ENCODE results near the gene HSF4.

DNA sequence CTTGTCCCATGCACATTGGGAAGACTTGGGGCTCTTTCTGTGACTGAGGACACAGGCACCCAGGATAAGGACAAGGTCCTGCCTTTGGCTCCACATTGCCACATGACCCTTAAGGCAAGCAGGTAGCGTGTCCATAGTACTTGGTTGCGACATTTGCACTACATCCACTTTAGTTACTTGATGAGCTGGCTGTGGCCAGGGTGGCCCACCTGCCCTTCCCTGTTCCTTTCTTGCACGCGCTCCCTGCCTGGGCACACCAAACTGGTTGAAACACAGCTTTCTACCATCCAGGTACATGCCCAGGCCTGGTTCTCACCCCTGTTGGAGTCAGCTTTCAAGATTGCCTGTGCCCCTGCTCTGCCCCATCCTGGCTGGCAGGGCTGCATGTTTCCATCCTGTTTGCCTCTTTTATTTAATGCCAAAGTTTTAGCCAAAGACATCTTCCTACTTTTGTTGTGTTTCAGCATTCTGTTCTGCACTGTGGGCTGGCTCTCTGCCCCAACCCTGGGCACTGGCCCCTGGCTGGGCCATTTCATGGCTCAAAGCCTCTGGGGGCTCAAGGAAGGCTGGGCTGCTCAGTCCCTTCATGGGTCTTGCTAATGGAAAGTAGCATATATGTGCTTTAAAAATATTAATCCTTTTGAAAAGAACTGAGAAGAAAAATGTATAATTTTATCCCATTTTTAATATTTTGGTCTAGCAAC lies 17.0 kb upstream of the HSF4 start:
- TF ChIP-seq, protein P1, sequence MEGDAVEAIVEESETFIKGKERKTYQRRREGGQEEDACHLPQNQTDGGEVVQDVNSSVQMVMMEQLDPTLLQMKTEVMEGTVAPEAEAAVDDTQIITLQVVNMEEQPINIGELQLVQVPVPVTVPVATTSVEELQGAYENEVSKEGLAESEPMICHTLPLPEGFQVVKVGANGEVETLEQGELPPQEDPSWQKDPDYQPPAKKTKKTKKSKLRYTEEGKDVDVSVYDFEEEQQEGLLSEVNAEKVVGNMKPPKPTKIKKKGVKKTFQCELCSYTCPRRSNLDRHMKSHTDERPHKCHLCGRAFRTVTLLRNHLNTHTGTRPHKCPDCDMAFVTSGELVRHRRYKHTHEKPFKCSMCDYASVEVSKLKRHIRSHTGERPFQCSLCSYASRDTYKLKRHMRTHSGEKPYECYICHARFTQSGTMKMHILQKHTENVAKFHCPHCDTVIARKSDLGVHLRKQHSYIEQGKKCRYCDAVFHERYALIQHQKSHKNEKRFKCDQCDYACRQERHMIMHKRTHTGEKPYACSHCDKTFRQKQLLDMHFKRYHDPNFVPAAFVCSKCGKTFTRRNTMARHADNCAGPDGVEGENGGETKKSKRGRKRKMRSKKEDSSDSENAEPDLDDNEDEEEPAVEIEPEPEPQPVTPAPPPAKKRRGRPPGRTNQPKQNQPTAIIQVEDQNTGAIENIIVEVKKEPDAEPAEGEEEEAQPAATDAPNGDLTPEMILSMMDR (IDR thresholded peaks at IDR 0.05) = no peak
- no peak for TF ChIP-seq POLR2A (IDR thresholded peaks at IDR 0.05)
